Mucosa of gallbladder (tissue), 1 donor: ENCODE data around the gene SEZ6. TPM values are rescaled to one million over a fixed set of nuclear protein-coding genes. Genes with fewer than 3 reads are reported as not detected.
A peak's percentile ranks its signal among the peaks of the same experiment; 100 is the strongest.

ENCODE experiments used
- DNase-seq: peaks from one replicate; pipeline ENCODE4 v3.0.0-alpha.2; 2020; ENCODE audit warnings: low spot score
- total RNA-seq: library from RNA; stranded (reverse); gene quantifications from one replicate; pipeline ENCODE4 v1.2.1, GENCODE V29; 2021
- donor health status: DM: no; HTN: no; CAD: no.

SEZ6 gene
- total RNA-seq, 1 donor from 2014 or later: not detected

DNA sequence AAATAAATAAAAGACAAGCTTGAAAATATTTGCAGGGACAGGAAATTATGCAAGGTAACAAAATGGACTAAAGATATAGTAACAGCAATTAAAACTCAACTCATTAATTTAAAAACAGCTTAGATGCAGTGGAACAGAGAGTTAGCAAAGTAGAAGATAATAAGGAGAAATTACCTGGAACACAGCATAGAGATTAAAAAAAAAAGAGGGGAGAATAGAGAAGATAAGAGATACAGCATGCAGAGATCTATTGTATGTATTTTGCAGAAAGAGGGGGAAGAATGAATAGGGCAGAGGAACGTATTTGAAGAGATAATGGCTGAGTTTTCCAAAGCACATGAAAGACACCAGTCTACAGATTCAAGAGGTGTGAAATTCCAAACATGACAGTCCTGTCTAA is 28.7 kb upstream of the SEZ6 start:
- DNase-seq: no peak

- DNase-seq: no peak
Measured at GRCh38 chr17:29032857-29033197, 27.0 kb upstream of the SEZ6 start.

DNA sequence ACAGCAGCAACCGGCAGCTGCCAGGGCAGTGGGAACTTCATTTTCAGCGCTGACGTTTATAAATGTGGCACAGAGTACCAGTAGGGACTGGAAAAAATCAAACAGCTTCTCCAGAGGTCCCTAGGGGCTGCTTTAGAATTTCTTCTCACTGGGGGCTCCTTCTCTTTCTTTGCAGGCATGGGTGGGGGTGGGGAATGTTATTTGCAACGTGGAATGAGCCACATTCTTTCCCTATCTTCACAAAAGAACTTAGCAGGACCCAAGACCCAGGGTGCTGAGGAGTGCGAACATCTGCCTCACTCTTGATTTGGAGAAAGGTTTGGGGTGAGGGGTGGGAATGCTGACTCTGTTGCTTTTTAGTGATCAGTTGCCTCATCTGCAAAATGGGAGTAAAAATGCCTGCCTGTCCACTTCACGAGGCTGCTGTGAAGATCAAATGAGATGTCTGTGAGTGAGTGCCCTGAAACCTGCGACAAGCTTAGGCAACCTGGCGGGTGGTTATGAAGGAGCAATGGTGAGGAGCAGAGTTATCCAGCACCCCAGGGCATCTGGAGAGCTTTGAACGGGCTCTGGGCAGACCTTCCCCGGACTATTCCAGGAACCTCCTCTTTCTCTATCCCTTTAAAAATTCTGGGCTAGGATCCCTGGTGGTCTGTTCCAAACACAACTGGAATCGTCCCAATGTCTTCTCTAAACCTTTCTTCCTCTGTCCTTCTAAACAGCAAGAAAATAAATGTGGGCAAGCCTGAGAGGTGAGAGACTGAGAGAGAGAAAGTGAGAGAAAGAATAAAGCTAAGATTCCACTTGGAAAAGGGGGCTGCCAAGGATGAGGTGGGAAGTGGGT is 26.4 kb upstream of the SEZ6 start:
- DNase-seq: no peak

DNA sequence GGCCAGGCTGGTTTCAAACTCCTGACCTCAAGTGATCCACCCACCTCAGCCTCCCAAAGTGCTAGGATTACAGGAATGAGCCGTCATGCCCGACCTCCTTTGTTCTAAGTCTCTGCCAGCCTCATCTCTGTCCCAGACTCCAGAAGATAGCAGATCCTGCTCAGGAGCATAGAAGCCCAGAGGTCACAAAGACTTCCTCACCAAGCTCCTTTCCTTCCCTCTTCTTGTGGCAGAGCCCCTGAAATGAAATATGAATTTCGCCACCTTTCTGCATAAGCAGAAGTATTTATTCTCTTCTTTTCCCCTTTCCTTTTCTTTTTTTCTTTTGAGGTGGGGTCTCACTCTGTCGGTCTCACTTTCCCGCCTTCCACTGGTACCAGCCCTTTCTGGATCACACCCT is 25.7 kb upstream of the SEZ6 start:
- no peak for DNase-seq

DNA sequence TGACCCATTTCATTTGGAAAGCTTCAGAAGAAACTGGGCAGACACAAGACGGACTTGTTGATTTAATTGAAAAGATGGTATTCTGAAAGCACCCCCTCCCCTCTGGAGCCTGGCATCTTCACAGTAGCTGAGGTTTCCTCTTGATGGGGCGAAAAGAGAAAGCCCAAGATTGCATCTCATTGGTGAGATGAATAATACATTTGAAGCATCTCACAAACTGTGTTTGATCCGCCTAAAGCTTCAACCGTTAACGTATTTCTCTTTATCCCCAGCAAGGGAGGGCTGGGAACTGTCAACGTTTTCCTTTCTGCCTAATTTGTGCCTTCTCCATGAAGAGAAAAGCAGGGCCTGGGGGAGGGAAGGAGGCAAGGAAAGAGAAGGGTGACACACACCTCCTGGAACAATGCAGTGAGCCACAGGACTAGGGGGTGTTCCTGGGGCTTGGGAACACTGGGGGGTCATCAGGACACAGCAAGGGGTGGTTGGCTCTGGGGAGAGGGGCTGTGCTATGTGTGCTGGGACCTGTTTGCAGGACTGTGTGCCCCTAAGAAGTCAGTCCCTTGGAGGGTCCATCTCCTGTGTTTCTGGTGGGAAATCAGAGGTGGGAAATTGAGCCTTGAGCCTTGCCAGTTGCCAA is 18.6 kb upstream of the SEZ6 start:
- no peak for DNase-seq

DNA sequence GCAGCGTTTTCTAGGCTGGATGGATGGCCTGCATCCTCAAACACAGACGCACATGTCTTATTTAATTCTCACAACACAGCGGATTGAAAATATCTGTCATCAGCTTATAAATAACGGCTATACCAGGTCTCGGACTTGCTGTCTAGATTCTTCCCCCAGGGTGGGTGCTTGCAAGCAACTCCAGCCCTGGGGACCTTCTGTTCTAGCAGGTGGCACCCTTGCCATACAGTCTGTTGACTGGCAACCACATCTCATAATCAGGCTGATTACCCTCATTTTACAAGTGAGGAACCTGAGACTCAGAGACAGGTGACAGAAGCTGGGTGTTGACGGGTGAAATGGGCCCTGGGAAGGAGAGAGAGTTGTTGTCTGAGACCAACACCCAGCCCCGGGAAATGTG is 16.2 kb upstream of the SEZ6 start:
- no peak for DNase-seq

GRCh38 chr17:29021226-29021625 is 15.4 kb upstream of the SEZ6 start:
- DNase-seq: no peak

DNA sequence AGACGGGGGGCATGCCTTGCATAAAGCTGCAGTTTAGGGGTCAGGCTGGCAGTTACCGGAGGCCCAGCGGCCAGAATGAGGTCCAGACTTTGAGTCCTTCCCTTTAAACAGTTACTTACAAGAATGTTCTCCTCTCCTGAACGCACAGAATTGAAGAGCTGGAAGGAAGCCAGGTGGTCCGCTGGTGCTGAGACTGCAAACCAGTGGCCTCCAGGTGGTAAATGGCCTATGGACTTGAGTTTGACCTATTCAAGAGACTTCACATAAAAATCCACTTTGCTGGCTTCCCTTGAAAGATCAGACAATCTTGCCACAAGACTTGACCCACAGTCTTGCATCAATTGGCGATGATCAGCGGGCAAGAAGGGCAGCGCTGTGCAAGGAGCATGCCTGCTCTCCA is 14.7 kb upstream of the SEZ6 start:
- DNase-seq: no peak

DNA sequence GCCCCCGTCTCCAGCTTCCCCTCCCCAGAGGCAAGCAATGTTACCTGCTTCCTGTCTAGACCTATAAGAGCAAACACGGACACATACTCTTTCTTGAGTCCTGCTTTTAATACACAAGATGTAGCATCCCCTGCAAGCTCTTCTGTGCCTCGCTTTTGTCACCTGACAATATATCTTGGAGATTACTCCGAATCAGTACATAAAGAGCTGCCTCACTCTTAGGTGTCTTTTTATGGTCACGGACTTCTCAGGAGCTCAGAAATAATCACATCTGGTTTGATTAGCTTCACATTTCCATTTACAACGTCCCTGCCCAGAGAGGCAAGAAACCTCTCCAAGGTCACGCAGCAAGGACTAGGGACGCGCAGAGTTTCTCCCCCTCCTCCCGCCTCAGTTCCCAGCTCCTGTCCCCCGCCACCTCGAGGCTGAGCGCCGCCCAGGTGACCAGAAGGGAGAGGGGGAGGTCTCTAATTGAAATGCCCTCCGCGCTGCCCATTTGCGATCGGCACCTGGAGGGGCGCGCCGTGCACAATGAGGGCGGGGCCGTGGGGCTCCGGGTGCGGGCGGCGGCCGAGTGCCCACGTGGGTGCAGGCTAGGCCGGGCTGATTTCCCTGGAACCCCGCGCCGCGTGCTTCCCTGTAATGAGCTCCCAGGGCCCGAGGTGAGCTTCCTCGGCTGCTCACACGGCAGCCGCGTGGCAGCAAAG is 13.8 kb upstream of the SEZ6 start:
- DNase-seq: no peak

GRCh38 chr17:29018788-29019474 is 13.1 kb upstream of the SEZ6 start:
- no peak for DNase-seq

- no peak for DNase-seq
Measured at GRCh38 chr17:29016345-29017210, 10.7 kb upstream of the SEZ6 start.

DNA sequence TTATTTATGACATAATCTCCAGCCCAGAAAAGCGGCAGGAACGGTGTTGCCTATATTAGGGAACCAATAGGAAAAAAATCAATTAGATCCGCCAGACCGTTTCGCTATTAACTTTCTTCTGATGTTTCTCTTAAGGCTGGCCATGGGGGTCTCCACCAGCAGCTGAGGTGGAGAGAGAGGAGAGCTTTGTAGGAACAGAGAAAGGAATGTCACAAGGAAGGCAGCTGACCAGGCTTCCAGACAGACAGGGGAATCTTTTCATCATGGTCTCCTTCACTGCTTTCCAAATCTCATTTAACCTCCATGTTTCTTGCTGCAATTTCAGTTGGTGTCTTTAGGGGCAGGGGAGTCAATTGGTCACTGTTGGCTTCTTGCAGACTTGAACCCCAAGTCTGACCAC is 8.9 kb upstream of the SEZ6 start:
- DNase-seq: no peak

DNA sequence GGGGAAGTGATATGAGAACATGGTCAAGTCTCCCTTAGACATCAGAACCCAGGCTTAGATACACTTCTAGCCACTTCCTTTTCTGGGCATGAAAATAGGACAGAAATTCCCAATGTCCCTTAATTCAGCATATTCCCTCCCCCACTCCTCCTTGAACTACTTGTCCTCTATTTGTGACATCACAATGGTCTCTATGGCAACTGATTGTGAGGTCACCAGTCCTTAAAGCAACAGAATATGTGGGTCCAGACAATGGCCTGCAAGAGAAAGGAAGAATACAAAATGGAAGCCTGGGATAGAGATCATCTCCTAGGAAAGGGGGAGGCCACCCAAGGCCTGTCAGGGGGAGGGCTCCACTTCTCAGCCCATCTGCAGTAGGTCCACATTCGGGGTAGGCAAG is 6.7 kb upstream of the SEZ6 start:
- DNase-seq: no peak

GRCh38 chr17:29010586-29010985 is 4.8 kb upstream of the SEZ6 start:
- no peak for DNase-seq

DNA sequence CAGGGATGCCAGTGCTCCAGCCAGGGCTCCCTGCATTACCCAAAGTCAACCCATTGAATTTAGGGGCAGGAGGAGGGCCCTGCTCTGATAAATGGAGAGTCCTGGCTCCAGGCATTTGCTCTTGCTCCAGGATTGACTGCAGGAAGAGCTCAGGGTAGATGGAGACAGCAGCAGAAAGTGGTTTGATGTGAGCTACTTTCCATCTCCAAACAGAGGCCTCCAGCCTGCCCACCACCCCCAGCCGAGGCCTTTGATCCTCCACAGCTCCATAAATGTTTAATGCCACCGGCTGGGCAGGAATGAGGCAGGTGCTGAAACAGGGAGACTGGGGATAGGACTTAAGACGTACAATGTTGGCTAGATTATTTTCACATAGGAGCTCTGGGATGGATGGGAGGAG is 4.3 kb upstream of the SEZ6 start:
- DNase-seq: no peak

GRCh38 chr17:29008591-29008990 is 2.8 kb upstream of the SEZ6 start:
- DNase-seq: no peak

DNA sequence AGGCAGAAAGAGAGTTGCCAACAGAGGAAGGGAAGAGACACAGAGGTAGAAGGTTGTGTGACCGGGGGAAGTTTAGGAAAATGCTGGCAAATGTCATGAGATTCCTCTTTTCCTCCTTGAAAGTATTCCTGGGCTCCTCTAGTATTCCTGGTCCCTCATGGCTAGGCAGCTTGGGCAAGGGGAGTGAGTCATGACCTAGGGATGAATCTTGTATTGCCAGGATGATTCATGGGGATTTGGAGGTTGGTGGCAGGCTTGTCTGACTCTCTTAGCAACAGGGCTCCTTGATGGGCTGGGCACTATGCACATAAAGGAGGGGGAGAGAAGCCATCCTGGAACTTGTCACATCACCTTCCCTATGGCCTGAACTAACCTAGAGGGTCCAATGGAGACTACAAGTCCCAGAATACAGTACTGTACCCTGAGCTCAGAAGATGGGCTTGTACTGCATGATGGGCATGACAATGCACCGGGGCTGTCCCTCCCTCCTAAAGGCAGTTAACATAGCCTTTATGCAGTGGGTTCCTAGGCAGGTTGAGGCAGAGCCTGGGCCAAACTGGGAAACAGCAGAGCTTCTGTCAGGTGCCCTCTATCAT is 2.1 kb upstream of the SEZ6 start:
- DNase-seq: no peak

- no peak for DNase-seq
Measured at GRCh38 chr17:29007456-29007855, 1.6 kb upstream of the SEZ6 start.

GRCh38 chr17:29004081-29004692 is 1.6 kb downstream of the SEZ6 start:
- DNase-seq: peak; percentile 25

DNA sequence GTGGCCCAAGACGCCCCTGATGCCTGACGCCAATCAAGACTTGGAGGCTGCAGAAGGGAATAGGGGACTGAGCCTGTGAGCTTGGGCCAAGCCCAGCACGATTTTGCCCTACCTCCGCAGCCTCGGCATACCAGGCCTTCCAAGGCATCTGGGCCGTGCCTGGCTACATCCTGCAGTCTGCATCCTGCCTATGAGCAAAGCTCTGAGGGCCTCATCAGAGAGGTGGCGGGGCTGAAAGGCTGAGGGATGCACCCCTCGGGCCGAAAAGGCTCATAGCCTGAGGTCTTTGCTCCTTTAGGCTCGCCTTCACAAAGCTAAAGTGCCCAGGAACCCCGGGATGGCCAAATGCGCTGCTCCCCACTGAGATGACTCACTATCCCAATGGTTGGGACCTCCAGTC is 2.5 kb downstream of the SEZ6 start:
- DNase-seq: no peak

DNA sequence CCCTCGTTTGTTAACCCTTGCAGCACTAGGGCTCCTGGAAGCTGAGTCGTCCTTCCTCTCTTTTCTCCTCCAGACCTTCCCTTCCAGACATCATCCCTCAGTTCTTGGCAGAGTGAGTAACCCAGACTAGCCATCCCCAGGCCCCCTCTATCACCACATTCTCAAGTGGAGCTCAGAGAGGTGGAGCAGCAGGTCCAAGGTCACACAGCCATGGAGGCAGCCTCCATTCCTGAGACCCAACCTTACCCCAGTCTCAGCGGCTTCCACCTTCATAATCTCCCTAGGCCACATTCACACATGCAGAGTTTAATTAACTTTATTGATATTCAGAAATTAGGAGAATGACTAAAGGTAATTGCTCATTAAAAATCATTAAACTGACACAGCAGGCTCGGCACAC is 3.0 kb downstream of the SEZ6 start:
- DNase-seq: no peak
